Measurements from ENCODE around the gene AP3B1. TPM values are rescaled to one million over a fixed set of nuclear protein-coding genes. Genes with fewer than 3 reads are reported as not detected.

Gene AP3B1
- total RNA-seq, 1 experiment from 2014 or later: 45.3 TPM

DNA sequence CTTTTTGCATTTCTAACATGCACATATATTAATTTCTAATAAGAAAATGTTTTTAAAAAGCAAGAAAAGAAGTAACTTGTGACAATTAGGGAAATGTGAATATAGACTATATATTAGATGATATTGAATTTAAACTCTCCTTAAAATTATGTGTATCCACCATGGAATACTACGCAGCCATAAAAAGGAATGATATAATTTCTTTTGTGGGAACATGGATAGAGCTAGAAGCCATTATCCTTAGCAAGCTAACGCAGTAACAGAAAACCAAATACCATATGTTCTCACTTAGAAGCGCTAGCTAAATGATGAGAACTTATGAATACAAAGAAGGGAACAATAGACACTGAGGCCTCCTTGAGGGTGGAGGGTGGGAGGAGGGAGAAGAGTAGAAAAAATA is 23.8 kb upstream of the AP3B1 start:
- Histone ChIP-seq H3K27me3 (replicated peaks; ENCODE audit: insufficient read depth, low read depth, low read length, poor library complexity) (no peaks in the 10 kb centered on the region), H3K4me3 (ENCODE audit: low read depth, low read length, poor library complexity, severe bottlenecking) (no peak overlapping the region), H3K4me1 (ENCODE audit: insufficient read depth, low read length, poor library complexity, severe bottlenecking) (peaks cover 5% of the 10 kb centered on the region), H3K27ac (ENCODE audit: low read depth, low read length, poor library complexity, severe bottlenecking) (no peak overlapping the region), H3K36me3 (ENCODE audit: insufficient read depth, low read length, poor library complexity, severe bottlenecking) (no peaks in the 10 kb centered on the region), H3K9me3 (ENCODE audit: low read depth, low read length, poor library complexity, severe bottlenecking) (no peaks in the 10 kb centered on the region)
- DNase-seq (ENCODE audit: low spot score): no peak
- TF ChIP-seq EZH2 (IDR thresholded peaks at IDR 0.05; ENCODE audit: borderline replicate concordance, low read depth, low read length, poor library complexity, severe bottlenecking) (no peak), CTCF (conservative IDR thresholded peaks at IDR 0.05; ENCODE audit: low read depth, low read length) (no peak)
- ChIA-PET POLR2A (ENCODE audit: low non-redundant PET) (no interaction called here), CTCF (no interaction called here)
- no TSS peak for BruUV-seq (replicated peaks)
- intact Hi-C loops (cut with micrococcal nuclease; ENCODE audit: unreplicated experiment): no loop called here

- Histone ChIP-seq H3K27me3 (replicated peaks; ENCODE audit: insufficient read depth, low read depth, low read length, poor library complexity) (peaks cover 2% of the 10 kb centered on the region), H3K36me3 (ENCODE audit: insufficient read depth, low read length, poor library complexity, severe bottlenecking) (no peaks in the 10 kb centered on the region), H3K4me1 (ENCODE audit: insufficient read depth, low read length, poor library complexity, severe bottlenecking) (peaks cover 5% of the 10 kb centered on the region), H3K4me3 (ENCODE audit: low read depth, low read length, poor library complexity, severe bottlenecking) (no peak overlapping the region), H3K9me3 (ENCODE audit: low read depth, low read length, poor library complexity, severe bottlenecking) (no peaks in the 10 kb centered on the region), H3K27ac (ENCODE audit: low read depth, low read length, poor library complexity, severe bottlenecking) (no peak overlapping the region)
- CTCF ChIA-PET: no interaction called here
- DNase-seq (ENCODE audit: low spot score): no peak
- TF ChIP-seq EZH2 (IDR thresholded peaks at IDR 0.05; ENCODE audit: borderline replicate concordance, low read depth, low read length, poor library complexity, severe bottlenecking) (no peak), CTCF (conservative IDR thresholded peaks at IDR 0.05; ENCODE audit: low read depth, low read length) (no peak)
- POLR2A ChIA-PET (ENCODE audit: low non-redundant PET): no interaction called here
- intact Hi-C loops (cut with micrococcal nuclease; ENCODE audit: unreplicated experiment): no loop called here
- no TSS peak for BruUV-seq (replicated peaks)
These were observed 23.0 kb upstream of the AP3B1 start for GRCh38 chr5:78317515-78317914.

GRCh38 chr5:78308703-78309102 is 14.2 kb upstream of the AP3B1 start:
- intact Hi-C loops (cut with micrococcal nuclease; ENCODE audit: unreplicated experiment): no loop called here
- TF ChIP-seq EZH2 (IDR thresholded peaks at IDR 0.05; ENCODE audit: borderline replicate concordance, low read depth, low read length, poor library complexity, severe bottlenecking): no peak
- TF ChIP-seq CTCF (conservative IDR thresholded peaks at IDR 0.05; ENCODE audit: low read depth, low read length): no peak
- Histone ChIP-seq H3K36me3 (ENCODE audit: insufficient read depth, low read length, poor library complexity, severe bottlenecking) (no peaks in the 10 kb centered on the region), H3K27ac (ENCODE audit: low read depth, low read length, poor library complexity, severe bottlenecking) (no peak overlapping the region), H3K9me3 (ENCODE audit: low read depth, low read length, poor library complexity, severe bottlenecking) (no peaks in the 10 kb centered on the region), H3K4me1 (ENCODE audit: insufficient read depth, low read length, poor library complexity, severe bottlenecking) (no peaks in the 10 kb centered on the region), H3K4me3 (ENCODE audit: low read depth, low read length, poor library complexity, severe bottlenecking) (no peak overlapping the region), H3K27me3 (replicated peaks; ENCODE audit: insufficient read depth, low read depth, low read length, poor library complexity) (peaks cover 16% of the 10 kb centered on the region)
- BruUV-seq (replicated peaks): no TSS peak
- CTCF ChIA-PET: no interaction called here
- POLR2A ChIA-PET (ENCODE audit: low non-redundant PET): no interaction called here
- no peak for DNase-seq (ENCODE audit: low spot score)
